PFSK-1 (cell line): Measurements from ENCODE around the gene NEK7.

Experiments
- FOXP2 ChIP-seq: optimal IDR thresholded peaks from 2 replicates; pipeline ENCODE3; 2011; ENCODE audit warnings: borderline replicate concordance, control low read depth, inconsistent platforms; ENCODE audit not compliant: insufficient read depth; ENCODE audit errors: extremely low read length, extremely low read depth
- POLR2AphosphoS5 ChIP-seq: IDR thresholded peaks from 2 replicates; pipeline ENCODE4 v1.6.1; 2012; ENCODE audit warnings: low read depth, mild to moderate bottlenecking, control low read depth, low read length, moderate library complexity
- TAF1 ChIP-seq: IDR thresholded peaks from 2 replicates; pipeline ENCODE4 v1.6.1; 2012; ENCODE audit warnings: low read length, control low read depth, borderline replicate concordance; ENCODE audit not compliant: insufficient read depth
- TF ChIP-seq, protein P1 (sequence below), 2 experiments: IDR thresholded peaks; 2 replicates each; pipeline versions ENCODE4 v1.6.1 to v1.8.0; 2011 to 2012; ENCODE audit warnings: low read depth in 2 of 2, low read length in 2 of 2, control low read depth in 1 of 2, inconsistent platforms in 1 of 2, mild to moderate bottlenecking in 1 of 2, moderate library complexity in 1 of 2; ENCODE audit not compliant: insufficient read depth in 1 of 2

DNA sequence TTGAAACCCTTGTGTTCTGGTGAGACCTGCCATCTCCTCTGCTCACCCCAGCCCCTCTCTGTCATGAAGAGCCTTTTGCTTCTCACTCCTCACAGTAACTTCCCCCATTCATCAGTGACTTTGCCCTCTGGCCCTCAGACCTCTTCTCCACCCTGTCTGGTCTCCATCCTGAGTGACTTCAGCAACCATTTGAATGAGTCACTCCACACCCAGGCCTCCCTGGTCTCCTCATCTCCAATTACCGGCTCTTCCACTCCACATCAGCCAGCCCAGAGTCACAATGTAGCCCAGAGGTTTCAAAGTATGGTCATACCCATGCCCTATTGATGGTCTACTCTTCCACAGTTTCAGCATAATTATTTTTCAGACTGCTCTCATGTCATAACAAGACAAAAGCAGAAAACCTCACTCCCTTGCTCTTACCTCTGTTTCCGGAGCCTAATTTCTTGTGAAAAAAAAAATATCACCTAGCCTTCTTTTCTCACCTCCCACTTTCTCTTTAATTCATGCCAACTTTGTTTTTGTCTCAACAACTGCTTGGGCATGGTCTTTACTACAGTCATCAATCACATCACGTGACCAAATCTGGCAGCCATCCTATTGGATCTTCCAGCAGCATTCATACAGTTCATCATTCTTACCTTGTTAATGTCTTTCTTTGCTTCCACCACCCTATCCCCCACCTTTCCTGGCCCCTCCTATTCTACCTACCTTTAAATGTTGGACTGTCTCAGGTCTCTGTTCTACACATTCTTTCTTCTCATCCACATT, 35.6 kb upstream of the NEK7 start:
- TF ChIP-seq POLR2AphosphoS5 (peak; percentile 55; the same call in 1 of the 2 replicates), TAF1 (peak; percentile 71; the same call in 1 of the 2 replicates), FOXP2 (peak; percentile 66)
- TF ChIP-seq, protein P1, sequence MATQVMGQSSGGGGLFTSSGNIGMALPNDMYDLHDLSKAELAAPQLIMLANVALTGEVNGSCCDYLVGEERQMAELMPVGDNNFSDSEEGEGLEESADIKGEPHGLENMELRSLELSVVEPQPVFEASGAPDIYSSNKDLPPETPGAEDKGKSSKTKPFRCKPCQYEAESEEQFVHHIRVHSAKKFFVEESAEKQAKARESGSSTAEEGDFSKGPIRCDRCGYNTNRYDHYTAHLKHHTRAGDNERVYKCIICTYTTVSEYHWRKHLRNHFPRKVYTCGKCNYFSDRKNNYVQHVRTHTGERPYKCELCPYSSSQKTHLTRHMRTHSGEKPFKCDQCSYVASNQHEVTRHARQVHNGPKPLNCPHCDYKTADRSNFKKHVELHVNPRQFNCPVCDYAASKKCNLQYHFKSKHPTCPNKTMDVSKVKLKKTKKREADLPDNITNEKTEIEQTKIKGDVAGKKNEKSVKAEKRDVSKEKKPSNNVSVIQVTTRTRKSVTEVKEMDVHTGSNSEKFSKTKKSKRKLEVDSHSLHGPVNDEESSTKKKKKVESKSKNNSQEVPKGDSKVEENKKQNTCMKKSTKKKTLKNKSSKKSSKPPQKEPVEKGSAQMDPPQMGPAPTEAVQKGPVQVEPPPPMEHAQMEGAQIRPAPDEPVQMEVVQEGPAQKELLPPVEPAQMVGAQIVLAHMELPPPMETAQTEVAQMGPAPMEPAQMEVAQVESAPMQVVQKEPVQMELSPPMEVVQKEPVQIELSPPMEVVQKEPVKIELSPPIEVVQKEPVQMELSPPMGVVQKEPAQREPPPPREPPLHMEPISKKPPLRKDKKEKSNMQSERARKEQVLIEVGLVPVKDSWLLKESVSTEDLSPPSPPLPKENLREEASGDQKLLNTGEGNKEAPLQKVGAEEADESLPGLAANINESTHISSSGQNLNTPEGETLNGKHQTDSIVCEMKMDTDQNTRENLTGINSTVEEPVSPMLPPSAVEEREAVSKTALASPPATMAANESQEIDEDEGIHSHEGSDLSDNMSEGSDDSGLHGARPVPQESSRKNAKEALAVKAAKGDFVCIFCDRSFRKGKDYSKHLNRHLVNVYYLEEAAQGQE (IDR thresholded peaks at IDR 0.05; ENCODE audit: insufficient read depth in 1 of 2, low read depth in 2 of 2, low read length in 2 of 2): peak in 1 of 2 experiments; percentile 65; a peak in 1 of 4 replicates
